ENCODE measurements around the gene F2. TPM values are rescaled to one million over a fixed set of nuclear protein-coding genes. Genes with fewer than 3 reads are reported as not detected.
A peak's percentile ranks its signal among the peaks of the same experiment; 100 is the strongest.

The F2 gene
- polyA plus RNA-seq, 1 experiment = not detected

DNA sequence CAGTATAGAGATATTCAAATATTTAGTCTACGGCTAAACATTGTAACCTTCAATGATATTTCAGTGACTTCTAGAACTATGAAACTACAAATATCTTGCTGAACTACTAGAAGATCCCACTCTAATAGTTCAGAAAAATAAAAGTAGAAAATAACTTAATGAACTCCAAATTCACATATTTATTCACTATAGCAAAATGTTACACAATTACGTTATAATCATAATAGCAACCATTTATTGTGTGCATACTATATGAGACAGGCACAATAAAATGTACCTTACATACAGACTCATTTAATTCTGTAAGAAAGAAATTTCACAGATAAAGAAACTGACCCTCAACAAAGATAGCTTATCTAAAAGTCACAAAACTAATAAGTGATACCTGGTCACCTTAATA lies 57.9 kb downstream of the F2 start:
- Histone ChIP-seq H3K4me3 (ENCODE audit: low read depth, low read length) (no peak overlapping the region), H3K27me3 (ENCODE audit: control insufficient read depth, insufficient read depth, low read length) (no peaks in the 10 kb centered on the region), H3K9me3 (ENCODE audit: control insufficient read depth, insufficient read depth, low read length) (no peaks in the 10 kb centered on the region), H3K27ac (ENCODE audit: low read depth, low read length) (no peak overlapping the region)
- ChIA-PET CTCF (no interaction called here), POLR2A (no interaction called here)
- DNase-seq (ENCODE audit: low read depth, low spot score) = no peak
- TF ChIP-seq, protein P1, sequence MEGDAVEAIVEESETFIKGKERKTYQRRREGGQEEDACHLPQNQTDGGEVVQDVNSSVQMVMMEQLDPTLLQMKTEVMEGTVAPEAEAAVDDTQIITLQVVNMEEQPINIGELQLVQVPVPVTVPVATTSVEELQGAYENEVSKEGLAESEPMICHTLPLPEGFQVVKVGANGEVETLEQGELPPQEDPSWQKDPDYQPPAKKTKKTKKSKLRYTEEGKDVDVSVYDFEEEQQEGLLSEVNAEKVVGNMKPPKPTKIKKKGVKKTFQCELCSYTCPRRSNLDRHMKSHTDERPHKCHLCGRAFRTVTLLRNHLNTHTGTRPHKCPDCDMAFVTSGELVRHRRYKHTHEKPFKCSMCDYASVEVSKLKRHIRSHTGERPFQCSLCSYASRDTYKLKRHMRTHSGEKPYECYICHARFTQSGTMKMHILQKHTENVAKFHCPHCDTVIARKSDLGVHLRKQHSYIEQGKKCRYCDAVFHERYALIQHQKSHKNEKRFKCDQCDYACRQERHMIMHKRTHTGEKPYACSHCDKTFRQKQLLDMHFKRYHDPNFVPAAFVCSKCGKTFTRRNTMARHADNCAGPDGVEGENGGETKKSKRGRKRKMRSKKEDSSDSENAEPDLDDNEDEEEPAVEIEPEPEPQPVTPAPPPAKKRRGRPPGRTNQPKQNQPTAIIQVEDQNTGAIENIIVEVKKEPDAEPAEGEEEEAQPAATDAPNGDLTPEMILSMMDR (IDR thresholded peaks at IDR 0.05; ENCODE audit: low read depth, low read length) = no peak

DNA sequence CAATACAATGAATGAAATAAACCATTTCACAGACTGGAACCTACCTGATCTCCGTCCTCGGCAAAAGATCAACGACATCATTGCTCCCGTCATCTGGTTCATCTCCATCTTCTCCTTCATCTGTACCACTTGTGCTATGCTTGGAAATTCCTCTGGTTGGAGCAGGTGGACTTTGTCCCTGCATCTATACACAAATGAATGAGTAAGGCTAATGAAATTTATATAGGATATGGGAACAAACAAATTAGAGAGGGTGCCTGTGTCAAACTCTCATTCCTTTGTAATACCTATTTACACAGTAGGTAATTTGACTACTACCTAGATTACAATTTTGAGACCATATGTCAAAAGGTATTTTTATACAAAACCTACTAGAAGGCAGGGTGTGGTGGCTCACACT lies 59.4 kb downstream of the F2 start:
- TF ChIP-seq, protein P1 (IDR thresholded peaks at IDR 0.05; ENCODE audit: low read depth, low read length) = no peak
- H3K9me3 ChIP-seq (ENCODE audit: control insufficient read depth, insufficient read depth, low read length) = no peaks in the 10 kb centered on the region
- POLR2A ChIA-PET = no interaction called here
- DNase-seq (ENCODE audit: low read depth, low spot score) = no peak
- H3K27me3 ChIP-seq (ENCODE audit: control insufficient read depth, insufficient read depth, low read length) = no peaks in the 10 kb centered on the region
- CTCF ChIA-PET = no interaction called here
- no peak overlapping the region for H3K27ac ChIP-seq (ENCODE audit: low read depth, low read length)
- H3K4me3 ChIP-seq (ENCODE audit: low read depth, low read length) = no peak overlapping the region

Small RNAs within 50 kb of the gene (small RNA-seq; reads per million reads assigned to genes)
- gene MIR5582 (ENCODE audit: insufficient read length, low read depth) (18.3 reads per million, percentile 78 among the genes with 10 or more reads in this experiment), gene RF00573 (ENCODE audit: insufficient read length, low read depth) (not detected), gene SNORD67 (ENCODE audit: insufficient read length, low read depth) (400 reads per million, percentile 93 among the genes with 10 or more reads in this experiment)

Other genes with a start within 250 kb of the F2 start
- gene AMBRA1, start 125.2 kb upstream of the F2 start, polyA plus RNA-seq (2011; rRNA removed) = 12.2 and 12.8 TPM in 2 replicates
- 4.3 and 4.4 TPM in 2 replicates for gene HARBI1, start 102.0 kb upstream of the F2 start, polyA plus RNA-seq (2011; rRNA removed)
- gene ATG13, start 101.7 kb upstream of the F2 start, polyA plus RNA-seq (2011; rRNA removed) = 57.9 and 62.5 TPM in 2 replicates
- 42.4 and 73.9 TPM in 2 replicates for gene ARHGAP1, start 18.6 kb upstream of the F2 start, polyA plus RNA-seq (2011; rRNA removed)
- gene ZNF408, start 18.2 kb upstream of the F2 start, polyA plus RNA-seq (2011; rRNA removed) = 4.9 TPM in 2 replicates
- gene CKAP5, start 127.1 kb downstream of the F2 start, polyA plus RNA-seq (2011; rRNA removed) = 93.1 and 114 TPM in 2 replicates
- 3.8 and 4.1 TPM in 2 replicates for gene LRP4, start 199.3 kb downstream of the F2 start, polyA plus RNA-seq (2011; rRNA removed)
- gene CSTPP1, start 217.5 kb downstream of the F2 start, polyA plus RNA-seq (2011; rRNA removed) = 30.2 and 38.7 TPM in 2 replicates